HL-60 (cell line): ENCODE measurements around the gene GRM4.

Experiments
- DNase-seq, 2 experiments: peaks; one replicate each; pipeline ENCODE4 v3.0.0-alpha.2; 2010 to 2020; ENCODE audit warnings: low read depth in 1 of 2, low spot score in 1 of 2
- H3K27ac ChIP-seq: fragments of 250-450 bp; sonication (Bioruptor Pico); replicated peaks from 2 replicates; pipeline ENCODE4 v1.5.1; 2020; ENCODE audit warnings: mild to moderate bottlenecking, moderate library complexity
- H3K27me3 ChIP-seq: fragments of 250-450 bp; sonication (Bioruptor Pico); 2 replicates; pipeline ENCODE4 v1.5.1; 2021; ENCODE audit warnings: mild to moderate bottlenecking, moderate library complexity; ENCODE audit not compliant: insufficient read depth, poor library complexity, severe bottlenecking
- H3K4me3 ChIP-seq: replicated peaks from 2 replicates; pipeline ENCODE4 v1.5.1; 2011; ENCODE audit warnings: mild to moderate bottlenecking, control low read depth, low read length; ENCODE audit not compliant: insufficient read depth
- CTCF ChIP-seq: IDR thresholded peaks from one replicate; pipeline ENCODE4 v1.5.1; 2011; ENCODE audit warnings: low read length, control low read depth, inconsistent platforms; ENCODE audit not compliant: insufficient read depth
- GABPA ChIP-seq: IDR thresholded peaks from 2 replicates; pipeline ENCODE4 v1.6.1; 2012; ENCODE audit warnings: low read depth
- POLR2AphosphoS5 ChIP-seq: IDR thresholded peaks from 2 replicates; pipeline ENCODE4 v1.6.1; 2012; ENCODE audit warnings: low read depth
- SPI1 ChIP-seq: IDR thresholded peaks from 2 replicates; pipeline ENCODE4 v1.6.1; 2012; ENCODE audit warnings: low read depth, mild to moderate bottlenecking, borderline replicate concordance
- TF ChIP-seq, protein P1 (sequence below): IDR thresholded peaks from 2 replicates; pipeline ENCODE4 v1.6.1; 2012; ENCODE audit warnings: low read depth; ENCODE audit not compliant: insufficient replicate concordance

GRM4 gene

DNA sequence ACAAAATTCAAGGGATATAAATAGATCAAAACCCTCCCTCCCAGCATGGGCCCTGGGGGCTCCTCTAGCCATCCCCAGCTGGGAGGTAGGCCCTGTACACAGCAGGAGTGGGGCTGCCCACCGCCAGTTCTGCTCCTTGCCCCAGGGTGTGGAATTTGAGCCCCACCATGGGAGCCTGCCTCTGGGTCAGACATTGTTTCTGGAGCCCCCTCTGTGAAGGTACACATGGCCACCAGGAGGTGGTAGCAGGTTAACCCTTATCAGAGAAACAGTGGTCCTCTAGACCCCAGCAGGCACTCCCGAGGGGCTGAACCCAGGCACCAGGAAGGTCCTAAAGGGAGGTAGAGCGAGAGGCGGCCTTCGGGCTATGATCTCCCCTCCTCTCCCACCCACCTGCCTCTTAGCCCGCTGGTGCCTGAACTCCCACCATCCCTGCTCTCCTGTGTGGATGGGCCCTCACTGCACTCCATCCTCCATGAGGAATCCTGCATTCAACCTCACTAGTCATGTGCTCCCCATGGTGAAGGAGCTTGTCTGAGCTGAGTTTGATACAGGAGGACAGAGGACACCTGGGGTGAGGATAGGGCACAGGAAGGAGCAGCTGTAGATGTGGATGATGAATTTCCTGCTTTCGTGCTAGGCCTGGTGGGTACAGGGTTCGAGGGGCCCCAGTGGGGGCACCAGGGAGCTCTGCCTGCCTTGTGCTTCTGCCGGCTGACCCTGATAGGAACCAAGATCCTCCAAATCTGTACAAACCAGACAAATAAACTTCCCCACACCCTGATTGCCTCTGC, 114.9 kb downstream of the GRM4 start:
- no peaks in the 10 kb centered on the region for H3K27me3 ChIP-seq
- no peak for TF ChIP-seq CTCF
- no peak for TF ChIP-seq GABPA
- TF ChIP-seq POLR2AphosphoS5: no peak
- no peak for TF ChIP-seq SPI1
- DNase-seq: no peak
- no peak overlapping the region for H3K4me3 ChIP-seq
- no peak overlapping the region for H3K27ac ChIP-seq

DNA sequence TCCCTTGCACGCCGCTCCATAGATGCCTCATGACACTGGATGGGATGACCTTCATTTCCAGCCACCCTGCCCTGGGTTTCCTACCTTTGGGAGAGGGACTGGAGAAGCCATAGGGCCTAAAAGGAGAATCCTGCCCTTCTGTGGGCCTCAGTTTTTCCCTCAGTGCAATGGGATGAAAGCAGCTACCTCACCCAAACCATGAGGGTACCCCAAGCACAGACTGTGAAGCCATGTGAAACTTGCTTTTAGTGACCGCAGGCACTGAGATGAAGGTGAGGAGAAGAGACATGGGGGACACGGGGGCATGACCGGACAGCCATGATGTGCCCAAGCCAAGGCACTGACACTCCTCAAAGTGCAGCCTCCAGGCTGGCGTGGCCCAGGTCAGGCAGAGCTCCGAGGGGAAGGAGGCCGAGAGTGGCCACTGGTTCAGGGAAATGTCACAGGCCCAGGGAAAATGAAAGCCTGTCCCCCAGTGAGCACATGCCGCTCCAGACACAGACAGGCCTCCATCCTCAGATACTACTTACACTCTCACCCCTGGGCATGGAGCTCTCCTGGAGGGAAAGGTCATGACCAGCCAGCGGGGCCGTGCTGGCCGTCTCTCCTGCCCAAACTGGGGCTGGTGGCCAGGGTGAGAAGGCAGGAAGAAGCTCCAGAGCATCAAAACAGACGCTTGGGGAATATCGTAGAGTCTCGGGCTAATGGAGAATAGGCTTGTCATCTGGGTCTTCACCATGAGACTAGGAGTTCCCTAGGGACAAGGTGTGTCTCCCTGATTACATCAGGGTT, 116.2 kb downstream of the GRM4 start:
- TF ChIP-seq, protein P1, sequence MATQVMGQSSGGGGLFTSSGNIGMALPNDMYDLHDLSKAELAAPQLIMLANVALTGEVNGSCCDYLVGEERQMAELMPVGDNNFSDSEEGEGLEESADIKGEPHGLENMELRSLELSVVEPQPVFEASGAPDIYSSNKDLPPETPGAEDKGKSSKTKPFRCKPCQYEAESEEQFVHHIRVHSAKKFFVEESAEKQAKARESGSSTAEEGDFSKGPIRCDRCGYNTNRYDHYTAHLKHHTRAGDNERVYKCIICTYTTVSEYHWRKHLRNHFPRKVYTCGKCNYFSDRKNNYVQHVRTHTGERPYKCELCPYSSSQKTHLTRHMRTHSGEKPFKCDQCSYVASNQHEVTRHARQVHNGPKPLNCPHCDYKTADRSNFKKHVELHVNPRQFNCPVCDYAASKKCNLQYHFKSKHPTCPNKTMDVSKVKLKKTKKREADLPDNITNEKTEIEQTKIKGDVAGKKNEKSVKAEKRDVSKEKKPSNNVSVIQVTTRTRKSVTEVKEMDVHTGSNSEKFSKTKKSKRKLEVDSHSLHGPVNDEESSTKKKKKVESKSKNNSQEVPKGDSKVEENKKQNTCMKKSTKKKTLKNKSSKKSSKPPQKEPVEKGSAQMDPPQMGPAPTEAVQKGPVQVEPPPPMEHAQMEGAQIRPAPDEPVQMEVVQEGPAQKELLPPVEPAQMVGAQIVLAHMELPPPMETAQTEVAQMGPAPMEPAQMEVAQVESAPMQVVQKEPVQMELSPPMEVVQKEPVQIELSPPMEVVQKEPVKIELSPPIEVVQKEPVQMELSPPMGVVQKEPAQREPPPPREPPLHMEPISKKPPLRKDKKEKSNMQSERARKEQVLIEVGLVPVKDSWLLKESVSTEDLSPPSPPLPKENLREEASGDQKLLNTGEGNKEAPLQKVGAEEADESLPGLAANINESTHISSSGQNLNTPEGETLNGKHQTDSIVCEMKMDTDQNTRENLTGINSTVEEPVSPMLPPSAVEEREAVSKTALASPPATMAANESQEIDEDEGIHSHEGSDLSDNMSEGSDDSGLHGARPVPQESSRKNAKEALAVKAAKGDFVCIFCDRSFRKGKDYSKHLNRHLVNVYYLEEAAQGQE: no peak
- DNase-seq: no peak
- Histone ChIP-seq H3K27ac (no peak overlapping the region), H3K4me3 (no peak overlapping the region), H3K27me3 (no peaks in the 10 kb centered on the region)

DNA sequence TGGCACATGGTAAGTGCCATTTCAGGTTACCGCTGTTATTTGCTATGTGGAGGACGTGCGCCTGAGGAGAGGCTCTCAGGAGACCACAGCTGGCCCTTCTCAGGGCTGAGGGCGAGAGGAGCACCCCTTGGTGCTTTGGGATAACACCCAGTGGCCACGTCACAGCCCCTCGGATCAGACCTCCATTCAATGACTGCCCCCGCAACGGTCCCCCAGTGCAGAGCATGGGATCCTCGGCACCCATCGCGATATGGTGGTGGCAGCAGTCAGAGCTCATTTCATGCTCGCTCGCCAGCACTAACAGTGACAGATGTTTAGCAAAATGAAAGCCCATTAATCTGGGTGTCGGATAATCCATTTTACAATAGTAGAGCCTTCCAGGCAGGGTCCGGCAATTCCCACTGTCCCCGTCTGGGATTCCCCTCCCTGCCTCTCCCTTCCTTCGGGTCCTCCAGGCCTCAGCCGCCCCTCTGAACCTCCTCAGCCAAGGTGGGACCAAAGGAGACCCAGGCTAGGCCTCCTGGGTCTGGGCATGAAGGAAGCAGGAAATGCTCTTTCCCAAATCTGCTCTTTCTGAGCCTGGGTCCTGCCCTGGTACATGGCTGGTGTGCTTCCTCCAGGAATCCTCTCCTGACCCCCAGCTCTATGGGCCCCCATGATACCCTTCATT, 117.1 kb downstream of the GRM4 start:
- no peak for DNase-seq
- H3K27me3 ChIP-seq: no peaks in the 10 kb centered on the region
- no peak overlapping the region for H3K27ac ChIP-seq
- no peak overlapping the region for H3K4me3 ChIP-seq
- TF ChIP-seq POLR2AphosphoS5 (no peak), GABPA (no peak), CTCF (no peak), SPI1 (no peak)
- TF ChIP-seq, protein P1: no peak

GRCh38 chr6:34027939-34028441, 117.9 kb downstream of the GRM4 start:
- Histone ChIP-seq H3K4me3 (no peak overlapping the region), H3K27ac (no peak overlapping the region), H3K27me3 (no peaks in the 10 kb centered on the region)
- TF ChIP-seq CTCF: no peak
- TF ChIP-seq, protein P1: no peak
- TF ChIP-seq GABPA: no peak
- TF ChIP-seq POLR2AphosphoS5: no peak
- no peak for TF ChIP-seq SPI1
- no peak for DNase-seq
